OCI-M2 (cell line): ENCODE data around the gene KCNJ10.

ENCODE experiments used
- DNase-seq: peaks from one replicate; lab custom pipeline; 2025; ENCODE audit not compliant: unreplicated experiment; lab: John Stamatoyannopoulos, UW

Gene KCNJ10

DNA sequence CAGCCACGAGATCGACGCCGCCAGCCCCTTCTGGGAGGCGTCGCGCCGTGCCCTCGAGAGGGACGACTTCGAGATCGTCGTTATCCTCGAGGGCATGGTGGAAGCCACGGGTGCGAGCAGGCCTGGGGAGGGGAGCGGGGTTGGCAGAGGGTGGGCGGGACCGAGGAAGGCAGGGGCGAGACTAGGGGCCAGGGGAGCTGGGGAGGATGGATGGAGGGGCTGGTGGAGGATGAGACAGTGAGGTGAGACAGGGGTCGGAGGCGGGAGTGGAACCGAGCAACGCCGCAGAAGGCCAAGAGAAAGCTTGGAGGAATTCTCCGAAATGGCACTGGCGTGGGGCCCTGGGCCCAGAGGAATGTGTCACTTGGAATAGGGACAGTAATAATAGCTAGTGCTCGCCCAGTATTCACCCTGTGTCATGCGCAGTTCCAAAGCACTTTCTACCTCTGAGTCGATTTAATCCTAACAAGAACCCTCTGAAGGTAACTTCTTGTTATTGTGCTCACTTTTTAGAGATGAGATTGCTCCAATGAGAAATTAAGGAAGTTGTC lies 14.9 kb upstream of the KCNJ10 start:
- no peak for DNase-seq

DNA sequence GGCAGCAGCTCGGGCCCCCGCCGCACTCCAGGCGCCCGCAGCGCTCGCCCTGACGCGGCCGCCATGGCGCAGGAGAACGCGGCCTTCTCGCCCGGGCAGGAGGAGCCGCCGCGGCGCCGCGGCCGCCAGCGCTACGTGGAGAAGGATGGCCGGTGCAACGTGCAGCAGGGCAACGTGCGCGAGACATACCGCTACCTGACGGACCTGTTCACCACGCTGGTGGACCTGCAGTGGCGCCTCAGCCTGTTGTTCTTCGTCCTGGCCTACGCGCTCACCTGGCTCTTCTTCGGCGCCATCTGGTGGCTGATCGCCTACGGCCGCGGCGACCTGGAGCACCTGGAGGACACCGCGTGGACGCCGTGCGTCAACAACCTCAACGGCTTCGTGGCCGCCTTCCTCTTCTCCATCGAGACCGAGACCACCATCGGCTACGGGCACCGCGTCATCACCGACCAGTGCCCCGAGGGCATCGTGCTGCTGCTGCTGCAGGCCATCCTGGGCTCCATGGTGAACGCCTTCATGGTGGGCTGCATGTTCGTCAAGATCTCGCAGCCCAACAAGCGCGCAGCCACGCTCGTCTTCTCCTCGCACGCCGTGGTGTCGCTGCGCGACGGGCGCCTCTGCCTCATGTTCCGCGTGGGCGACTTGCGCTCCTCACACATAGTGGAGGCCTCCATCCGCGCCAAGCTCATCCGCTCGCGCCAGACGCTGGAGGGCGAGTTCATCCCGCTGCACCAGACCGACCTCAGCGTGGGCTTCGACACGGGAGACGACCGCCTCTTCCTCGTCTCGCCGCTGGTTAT lies 14.2 kb upstream of the KCNJ10 start:
- DNase-seq: no peak

DNA sequence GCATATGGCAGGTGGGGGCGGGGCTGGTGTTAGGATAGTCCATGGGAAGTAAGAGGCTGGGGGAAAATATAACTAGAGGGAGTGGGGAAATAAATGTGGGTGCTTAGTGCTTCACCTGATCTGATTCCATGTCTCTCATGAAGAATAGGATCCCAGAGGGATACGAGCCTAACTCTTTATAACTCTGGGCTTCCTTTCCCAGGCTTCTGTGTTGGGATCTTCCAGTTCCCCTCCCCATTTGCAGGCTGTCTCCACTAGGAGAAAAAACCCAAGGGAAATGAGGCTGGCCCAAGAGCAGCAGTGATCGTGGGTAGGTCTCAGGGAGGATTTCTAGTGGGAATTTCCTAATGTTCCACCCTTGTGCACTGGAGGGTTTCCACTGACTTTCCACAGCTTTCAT lies 13.0 kb upstream of the KCNJ10 start:
- DNase-seq: no peak

DNA sequence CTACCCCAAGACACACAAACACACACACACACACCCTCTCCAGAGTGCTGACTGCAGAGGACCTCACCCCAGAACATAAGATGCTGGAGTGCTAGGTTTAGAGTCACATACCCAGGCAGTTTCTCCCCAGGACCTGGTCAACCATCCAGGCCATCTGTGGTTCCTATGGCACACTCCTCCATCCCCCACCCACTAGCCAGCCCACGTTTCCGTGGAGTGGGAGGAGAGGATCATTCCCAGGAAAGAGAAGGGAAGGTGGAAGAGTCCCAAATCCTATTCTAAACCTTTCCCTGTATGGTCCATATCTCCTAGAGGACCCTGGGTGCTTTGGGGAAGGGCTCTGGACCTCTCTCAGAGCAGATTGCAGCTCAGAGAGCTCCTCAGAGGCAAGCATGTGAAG lies 12.5 kb upstream of the KCNJ10 start:
- DNase-seq: no peak

DNA sequence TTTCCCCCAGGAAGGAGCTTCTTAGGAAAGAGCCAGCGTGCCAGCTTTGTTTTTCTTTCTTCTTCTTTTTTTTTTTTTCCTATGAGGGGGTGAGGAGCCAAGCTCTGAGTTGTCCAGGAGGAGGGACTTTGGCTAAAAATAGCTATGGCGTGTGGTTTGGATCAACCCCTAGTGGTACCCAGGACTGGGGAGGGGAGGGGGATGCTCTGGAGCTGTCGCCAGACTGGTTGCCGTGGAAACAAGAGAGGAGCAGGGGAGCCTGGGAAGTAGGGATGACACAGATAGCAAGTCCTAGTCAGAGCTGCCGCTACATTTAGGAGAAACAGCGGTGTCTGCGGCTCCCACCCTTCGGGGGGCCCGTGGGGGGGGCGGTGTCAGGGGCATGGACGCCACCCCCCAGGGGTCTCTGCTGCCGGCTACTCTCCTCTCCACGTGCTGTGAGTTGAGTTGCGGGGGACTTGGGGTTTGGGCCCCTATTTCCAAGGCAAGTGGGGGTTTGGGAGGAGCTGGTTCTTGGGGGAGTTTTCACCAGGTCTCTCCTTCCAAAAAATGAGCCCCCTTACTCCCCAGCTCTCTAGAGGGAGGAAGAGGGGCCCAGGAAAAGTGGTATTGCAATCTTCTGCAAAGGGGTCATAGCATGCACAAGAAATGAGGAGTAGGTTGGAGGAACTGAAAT lies 11.4 kb upstream of the KCNJ10 start, which contains the start of gene KCNJ9:
KCNJ9 (plus strand) TSS at position 278 of the 676 bp plus-strand sequence. CDS start 2,493 bp downstream, outside the sequence.
- DNase-seq: no peak

DNA sequence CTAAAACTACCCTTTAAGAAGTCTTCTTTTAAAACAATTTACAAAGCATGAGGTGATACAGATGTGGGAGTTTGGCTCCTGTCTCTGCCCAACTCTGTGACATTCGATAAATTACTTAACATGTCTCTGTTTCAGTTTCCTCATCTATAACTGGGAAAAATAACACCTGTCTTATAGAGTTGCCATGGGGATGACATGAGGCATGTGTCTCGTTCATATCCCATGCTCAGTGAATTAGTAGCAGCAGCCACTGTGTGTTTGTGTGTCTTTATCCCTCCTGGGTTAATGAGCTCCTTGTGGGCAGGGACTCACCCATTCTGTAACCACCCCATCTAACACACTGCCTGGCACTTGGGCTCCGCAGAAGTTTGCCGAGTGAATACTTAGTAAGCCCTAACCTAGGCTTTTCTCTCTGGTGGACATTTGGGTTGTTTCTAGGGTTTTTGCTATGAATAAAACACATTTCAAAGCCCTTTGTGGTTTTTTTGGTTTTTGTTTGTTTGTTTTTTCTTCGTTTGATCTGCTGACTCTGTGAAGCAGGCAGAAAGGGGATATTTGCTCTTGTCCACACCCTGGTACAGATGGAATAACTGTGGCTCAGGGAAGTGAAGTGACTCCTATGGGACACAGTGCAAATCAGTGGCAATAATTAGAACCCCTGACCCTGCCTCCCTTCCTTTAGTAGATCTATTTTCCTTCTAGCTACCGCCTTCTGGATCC lies 10.6 kb upstream of the KCNJ10 start:
- DNase-seq: no peak

DNA sequence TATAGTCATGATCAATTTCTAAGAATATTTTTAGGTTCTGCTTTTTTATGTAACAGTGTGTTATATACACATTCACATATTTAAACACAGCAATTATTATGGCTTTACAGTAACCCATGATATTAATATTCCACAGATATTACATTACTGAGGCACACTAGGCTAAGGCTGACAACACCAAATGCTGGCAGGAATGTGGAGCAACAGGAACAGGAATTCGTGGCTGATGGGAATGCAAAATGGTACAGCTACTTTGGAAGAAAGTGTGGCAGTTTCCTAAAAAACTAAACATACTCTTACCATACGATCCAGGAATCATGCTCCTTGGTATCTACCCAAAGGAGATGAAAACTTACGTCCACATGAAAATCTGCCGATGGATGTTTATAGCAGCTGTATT lies 9.5 kb upstream of the KCNJ10 start:
- no peak for DNase-seq

DNA sequence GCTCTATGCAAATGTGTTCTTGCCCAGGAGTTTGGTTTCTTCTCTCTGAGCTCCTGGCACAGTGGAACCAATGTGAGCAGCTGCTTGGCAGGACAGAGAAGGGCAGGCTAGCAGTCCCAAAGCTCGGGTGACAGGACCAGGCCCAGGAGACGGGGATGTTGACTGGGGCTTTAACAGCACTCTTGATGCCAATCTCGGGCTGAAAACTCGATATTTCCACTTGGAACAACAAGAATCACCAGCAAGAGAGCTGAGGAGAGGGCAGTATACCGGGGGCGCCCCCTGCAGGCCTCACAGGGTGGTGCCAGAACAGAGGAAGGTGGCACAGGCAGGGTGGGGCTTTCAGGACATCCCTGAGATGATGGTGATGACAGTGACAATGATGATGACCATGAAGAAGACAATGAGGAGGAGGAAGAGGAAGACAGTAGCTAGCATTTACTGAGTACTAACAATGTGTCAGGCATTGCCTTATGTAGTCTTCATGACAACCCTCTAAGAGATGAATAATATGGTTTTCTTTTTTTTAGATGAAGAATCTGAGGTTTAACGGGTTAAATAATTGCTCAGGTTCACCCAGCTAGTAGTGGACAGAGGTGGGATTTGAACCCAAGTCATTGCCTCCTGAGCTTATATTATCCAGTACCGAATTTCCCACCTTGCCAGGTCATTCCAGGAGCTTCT lies 8.7 kb upstream of the KCNJ10 start:
- DNase-seq: no peak

DNA sequence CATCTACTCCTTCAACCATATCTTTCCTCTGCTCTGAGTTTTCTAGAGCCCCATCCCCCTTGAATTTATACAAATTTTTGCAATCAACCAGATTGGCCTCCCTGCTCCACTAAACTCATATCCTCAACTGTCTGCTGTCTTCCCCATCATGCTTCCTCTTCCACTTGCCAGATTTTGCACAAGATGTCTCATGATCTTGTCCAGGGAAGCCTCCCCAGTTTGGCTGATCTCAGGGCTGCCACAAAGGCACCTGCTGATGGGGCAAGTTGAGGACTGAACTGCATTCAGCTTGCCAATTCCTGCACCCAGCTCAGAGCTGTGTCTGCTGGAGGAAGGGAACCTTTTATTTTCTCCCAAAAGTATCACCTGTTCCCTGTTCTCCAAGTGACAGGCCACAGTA lies 7.5 kb upstream of the KCNJ10 start:
- no peak for DNase-seq

DNA sequence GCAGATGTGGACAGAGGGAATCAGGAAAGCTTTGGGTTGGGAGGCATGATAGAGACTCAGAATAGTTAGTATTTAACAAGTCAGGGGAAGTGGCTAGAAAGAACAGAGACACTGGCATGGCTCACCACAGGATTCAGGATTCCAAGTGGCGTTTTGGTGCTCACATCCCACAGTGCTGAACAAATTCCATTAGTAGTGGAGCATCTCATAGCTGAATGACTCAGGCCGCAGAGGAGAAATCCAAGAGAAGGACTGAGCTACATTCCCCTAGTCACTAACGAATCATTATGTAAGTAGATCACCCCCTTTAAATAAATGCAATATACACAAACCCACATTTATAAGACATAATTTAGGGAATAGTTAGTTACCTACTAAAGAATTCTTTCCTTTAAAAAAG lies 6.3 kb upstream of the KCNJ10 start:
- DNase-seq: no peak

DNA sequence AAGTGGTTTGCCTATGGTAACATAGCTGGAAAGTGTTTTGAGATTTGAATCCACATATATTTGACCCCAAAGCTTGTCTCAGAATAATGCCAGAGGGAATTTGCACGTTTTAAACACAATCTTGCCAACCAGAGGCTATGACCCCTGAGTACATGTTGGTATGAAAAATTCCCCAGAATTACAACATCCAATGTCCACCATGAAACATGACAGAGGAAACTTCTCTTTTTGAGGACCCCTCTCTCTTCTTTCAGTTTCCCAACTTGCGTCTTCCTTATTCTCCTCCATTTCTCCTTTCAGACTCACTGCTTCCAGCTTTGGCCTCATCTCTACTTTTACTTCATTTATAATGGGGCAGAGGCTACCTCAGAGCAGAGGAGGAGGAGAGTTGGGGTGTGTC lies 5.9 kb upstream of the KCNJ10 start:
- DNase-seq: no peak

DNA sequence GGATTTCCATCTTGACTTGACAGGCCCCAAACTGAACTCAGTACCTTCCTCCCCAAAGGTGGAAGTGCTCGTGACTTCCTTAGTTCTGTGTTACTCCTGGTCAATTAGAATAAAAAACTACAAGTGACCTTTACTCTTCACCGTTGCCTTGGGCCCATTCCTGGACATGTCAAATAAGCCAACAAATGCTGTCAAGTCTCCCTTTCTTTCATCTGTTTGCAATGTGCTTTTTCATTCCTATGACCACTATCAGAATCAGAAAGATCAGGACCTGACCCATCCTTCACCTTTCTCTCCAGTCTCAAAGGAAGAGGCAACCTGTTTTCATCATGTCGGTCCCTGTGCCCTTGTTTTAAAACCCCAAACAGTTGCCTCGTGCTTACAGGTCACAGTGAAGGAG lies 4.9 kb upstream of the KCNJ10 start:
- no peak for DNase-seq

DNA sequence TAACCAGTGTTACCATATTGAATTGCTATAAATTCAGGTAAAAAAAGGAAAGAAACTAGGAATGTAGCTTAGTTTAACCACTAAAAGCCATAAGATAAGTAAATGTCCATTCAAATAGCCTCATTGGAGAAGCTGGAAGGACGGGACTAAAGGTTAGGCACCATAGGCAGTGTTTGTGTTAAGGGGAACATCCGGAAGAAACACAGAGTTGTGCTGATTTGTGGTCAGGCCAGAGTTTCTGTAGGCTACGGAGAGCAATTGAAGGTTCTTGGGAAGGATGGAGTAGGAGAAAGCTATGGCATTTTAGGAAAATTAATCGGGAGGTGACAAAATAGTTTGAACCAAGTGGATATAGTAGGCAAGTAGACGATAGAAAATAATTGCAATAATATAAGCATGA lies 1.3 kb upstream of the KCNJ10 start:
- DNase-seq: no peak

DNA sequence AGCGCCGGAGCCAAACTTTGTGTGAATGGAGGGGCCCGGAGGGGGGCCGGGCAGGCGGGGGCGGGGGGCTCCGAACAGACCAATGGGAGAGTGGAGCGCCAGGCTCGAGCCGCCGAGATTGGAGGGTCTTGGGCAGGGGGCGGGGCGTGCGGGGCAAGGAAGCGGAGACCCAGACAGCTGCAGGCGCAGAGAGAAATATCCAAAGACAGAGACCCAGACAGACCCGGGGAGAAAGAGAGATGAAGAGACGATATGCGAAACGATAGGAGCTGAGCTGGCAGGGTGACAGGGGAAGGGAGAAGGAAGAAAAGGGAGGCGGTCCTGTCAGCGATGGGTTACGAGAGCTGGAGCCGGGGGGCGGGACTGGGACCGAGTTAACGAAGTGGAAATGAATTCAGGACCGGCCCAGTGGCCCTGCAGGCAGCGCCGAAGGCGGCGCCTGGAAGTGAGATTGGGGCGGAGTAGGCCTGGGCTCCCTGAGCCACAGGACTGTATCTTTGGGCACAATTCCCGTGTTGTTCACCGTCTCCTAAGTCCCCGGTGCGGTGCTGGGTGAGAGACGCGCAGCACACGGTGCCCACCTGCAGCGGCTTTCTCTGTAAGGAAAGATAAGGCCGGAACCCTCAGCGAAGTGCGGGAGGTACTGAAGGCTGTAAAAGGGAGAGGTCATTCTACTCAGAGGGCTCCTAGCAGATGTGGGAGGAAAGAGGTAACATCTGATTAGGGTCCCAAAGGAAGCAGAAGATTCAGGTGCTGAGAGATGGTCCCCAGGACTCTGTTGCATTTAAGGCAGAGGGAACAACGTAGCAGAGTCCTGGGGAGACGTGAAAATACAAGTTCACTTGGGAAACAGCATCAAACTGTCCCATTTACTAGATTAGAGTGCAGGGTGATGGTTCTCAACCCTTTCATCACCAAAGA lies 543 bp upstream of the KCNJ10 start:
- DNase-seq: no peak

DNA sequence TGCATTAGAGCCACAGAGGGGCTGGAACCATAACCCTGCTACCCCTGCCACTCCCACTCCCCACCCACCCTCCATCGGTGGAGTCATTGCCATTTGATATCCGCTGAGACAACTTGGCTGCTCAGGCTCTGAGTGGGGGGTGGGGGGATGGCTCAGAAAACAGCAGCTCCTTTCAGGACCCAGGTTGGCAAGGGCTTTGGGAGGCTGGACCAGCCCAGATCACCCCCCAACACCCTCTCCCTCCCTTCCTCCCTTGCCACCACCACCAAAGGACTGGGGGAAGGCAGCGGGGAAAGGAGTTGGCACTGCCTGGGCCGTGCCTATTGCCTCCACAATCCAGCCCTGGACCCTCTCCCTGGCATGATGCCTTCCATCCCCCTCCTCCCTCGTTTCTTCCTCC lies 1.7 kb downstream of the KCNJ10 start:
- no peak for DNase-seq

DNA sequence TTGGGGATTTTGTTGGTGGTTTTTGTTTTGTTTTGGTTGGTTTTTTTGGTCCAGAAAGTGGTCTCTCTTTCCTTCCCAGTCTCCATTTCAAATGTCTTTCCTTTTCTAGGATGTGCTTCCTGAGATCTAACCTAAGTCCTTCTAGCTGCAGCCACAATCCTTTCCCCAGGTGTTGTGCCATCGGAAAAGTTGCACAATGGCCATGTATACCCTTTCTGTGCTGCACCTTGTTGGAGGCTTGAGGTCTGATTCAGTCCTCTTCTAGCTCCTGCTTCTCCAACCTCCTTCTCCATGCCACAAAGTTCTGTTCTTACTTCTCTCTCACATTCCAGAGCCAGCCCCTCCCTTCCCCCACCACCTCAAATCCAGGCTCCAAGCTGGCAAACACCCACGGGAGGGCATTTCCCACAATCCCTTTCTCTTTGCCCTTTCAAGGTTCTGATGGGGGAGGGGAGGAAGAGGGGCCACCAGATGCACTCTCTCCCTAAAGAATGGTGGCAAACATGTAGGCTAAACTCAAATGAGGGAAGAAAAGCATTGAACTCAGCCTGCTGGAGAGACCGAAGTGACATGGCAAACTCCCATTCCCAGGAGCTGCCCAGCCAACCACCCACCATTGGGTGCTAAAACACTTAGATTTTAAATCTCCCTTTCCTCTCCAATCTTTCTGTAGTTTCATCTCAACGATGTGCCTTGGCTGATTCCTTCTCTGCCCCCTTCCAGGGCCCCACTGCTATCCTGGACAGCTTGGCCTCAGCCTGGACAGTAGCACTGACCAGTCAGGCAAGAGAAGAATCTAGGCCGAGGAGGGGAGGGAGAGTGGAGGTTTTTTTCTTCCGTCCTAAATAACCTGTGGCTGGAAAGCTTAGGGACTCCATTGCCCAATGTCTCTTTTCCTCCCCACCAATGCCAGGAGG lies 2.9 kb downstream of the KCNJ10 start:
- no peak for DNase-seq

DNA sequence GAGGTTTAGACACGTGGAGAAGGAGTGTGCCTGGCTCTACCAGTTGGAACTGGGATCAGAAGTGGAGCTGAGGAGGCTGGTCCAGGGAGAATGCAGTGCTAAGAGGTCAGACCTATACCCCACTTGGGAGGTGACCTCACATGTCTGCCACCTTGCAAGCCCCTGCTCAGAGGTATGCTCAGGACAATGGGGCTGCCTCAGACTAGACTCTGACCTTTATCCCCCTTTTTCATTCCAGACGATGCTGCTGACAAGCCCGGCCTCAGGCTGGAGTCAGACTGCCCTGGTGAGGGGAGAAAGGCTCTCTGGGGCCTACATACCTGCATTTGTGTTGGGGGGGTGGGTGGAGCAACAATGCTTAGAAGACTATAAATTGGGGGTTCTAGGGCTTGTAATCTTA lies 5.2 kb downstream of the KCNJ10 start:
- DNase-seq: no peak

DNA sequence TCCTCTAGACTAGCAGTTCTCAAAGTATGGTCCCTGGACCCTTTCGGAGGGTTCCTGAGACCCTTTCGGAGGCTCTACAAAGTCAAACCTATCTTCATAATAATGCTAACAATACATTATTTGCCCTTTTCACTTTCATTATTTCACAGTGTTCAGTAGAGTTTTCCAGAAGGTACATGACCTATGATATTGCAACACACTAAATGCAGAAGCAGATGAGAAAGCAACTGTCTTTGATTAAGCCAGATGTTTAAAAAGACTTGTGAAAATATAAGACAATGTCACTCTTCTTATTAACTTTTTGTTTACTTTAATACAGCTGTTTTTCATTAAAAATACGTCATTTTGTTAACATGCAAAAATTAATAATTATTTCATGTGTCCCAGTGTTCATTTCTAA lies 5.8 kb downstream of the KCNJ10 start:
- no peak for DNase-seq

DNA sequence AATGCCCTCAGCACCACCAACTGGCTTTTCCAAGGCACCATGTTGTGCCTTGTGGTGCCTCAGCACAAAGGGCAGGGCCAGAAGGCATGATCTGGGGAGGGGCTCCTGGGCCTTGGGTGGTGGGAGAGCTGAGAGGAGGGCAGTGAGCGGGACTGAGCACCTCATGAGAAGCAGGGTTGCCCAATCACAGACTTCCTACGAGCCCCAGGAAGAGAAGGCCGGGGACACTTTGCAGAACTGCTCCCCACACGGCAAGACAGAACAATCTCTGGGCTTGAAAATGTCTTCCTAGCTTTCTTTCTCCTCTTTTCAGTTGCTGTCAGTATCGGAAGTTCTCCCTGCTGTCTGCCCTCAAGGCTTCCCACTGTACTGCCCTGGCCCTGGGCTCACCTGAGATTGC lies 6.8 kb downstream of the KCNJ10 start:
- DNase-seq: no peak
